PC-9 (cell line): ENCODE measurements around the gene VRK1.

Experiments used
- CTCF ChIP-seq: fragments of 200-600 bp; sonication (generic); conservative IDR thresholded peaks from 2 replicates; pipeline ENCODE4 v1.6.1; 2017; ENCODE audit warnings: mixed run types, antibody characterized with exemption, mild to moderate bottlenecking, moderate library complexity
- EZH2 ChIP-seq: fragments of 200-600 bp; sonication (generic); IDR thresholded peaks from 2 replicates; pipeline ENCODE4 v1.8.0; 2017; ENCODE audit warnings: antibody characterized with exemption, low read depth

- TF ChIP-seq CTCF (no peak), EZH2 (no peak)
These were observed 125.8 kb downstream of the VRK1 start for GRCh38 chr14:96922986-96923385.
